ENCODE results near the gene GH2. TPM values are rescaled to one million over a fixed set of nuclear protein-coding genes. Genes with fewer than 3 reads are reported as not detected.
"Not testable (repeated sequence)": the region's sequence is repeated elsewhere in the genome, so short reads cannot be mapped to it uniquely, and the experiment has no call there.

GH2 gene
- total RNA-seq, 2 donors from 2014 or later, result not detected

DNA sequence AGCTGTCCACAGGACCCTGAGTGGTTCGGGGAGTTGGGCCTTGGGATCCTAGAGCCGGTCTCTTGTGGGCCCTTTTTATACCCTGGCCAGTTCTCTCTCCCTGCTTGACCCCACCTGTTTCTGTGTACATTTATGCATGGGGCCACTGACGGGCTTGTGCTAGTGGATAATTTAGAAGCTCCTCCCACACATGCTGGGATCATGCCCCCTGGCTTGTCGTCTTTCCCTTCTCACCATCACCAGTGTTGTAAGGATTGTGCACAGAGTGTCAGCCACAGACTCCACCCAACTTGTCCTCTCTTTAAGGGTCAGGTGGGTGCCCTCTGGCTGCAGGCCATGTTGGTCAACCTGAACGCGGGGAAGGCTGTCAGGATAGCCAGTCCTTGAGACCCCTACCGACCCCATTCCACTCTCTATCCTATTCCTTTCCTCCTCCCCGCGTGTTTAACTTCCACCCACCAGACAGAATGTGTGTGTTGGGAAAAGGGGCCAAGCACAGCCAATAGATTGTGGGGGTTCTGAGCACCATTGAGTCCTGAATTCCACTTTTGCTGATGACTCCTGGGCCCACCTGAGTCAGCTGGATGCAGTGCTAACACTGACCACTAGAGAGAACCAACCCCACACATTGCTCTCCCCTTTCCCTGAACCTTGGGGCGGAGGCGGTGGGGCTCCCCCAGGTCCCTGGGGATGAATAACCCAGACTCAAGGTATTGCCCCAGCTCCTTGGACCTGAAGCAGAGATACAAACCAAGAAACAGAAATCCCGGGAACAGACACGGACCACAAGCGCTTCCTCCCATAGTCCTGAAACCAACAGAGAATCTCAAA, 15.0 kb upstream of the GH2 start, which contains the start of gene CSH1:
Gene CSH1, minus strand, starts transcription at position 51 of the 831 bp plus-strand sequence. CDS start 63 bp downstream, outside the sequence.
- DNase-seq; H3K27me3 ChIP-seq; intact Hi-C loops (cut with DNase I); H3K4me1 ChIP-seq; H3K9me3 ChIP-seq; H3K27ac ChIP-seq; H3K9ac ChIP-seq (ENCODE audit: low read depth in 2 of 2, low read length in 2 of 2); H3K36me3 ChIP-seq; H3K4me3 ChIP-seq: not testable (repeated sequence)

DNA sequence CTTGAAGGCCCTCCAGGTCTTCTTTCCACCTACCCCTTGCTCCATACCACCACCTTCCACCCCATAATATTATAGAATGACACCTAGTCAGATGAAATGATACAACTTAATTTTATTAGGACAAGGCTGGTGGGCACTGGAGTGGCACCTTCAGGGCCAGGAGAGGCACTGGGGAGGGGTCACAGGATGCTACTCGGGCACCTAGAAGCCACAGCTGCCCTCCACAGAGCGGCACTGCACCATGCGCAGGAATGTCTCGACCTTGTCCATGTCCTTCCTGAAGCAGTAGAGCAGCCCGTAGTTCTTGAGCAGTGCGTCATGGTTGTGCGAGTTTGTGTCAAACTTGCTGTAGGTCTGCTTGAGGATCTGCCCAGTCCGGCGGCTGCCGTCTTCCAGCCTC, 13.1 kb upstream of the GH2 start:
- H3K36me3 ChIP-seq; H3K27ac ChIP-seq; H3K9ac ChIP-seq (ENCODE audit: low read depth in 2 of 2, low read length in 2 of 2); H3K4me3 ChIP-seq; intact Hi-C loops (cut with DNase I); H3K4me1 ChIP-seq; H3K9me3 ChIP-seq; DNase-seq; H3K27me3 ChIP-seq: not testable (repeated sequence)

DNA sequence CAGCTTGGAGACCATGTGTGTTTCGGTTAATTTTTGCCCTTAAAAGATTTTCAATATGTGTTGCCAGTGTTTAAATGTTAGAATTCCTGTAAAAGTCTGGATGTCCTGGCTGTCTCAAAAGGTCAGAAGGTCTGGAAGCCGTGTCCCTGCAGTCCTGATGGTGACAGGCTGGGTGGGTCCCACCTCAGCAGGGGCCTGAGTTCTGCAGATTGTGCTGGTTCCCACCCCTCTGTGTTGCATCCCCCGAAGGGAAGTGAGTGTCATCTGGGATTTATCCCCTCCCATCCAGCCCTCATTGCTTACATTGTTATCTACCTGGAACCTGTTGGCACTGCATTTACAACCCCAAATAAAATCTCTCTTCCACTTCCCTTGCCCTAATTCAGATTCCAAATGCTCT, 12.3 kb upstream of the GH2 start:
- H3K9ac ChIP-seq (ENCODE audit: low read depth in 2 of 2, low read length in 2 of 2); intact Hi-C loops (cut with DNase I); H3K4me3 ChIP-seq; H3K27me3 ChIP-seq; H3K9me3 ChIP-seq; H3K36me3 ChIP-seq; DNase-seq; H3K27ac ChIP-seq; H3K4me1 ChIP-seq: not testable (repeated sequence)

DNA sequence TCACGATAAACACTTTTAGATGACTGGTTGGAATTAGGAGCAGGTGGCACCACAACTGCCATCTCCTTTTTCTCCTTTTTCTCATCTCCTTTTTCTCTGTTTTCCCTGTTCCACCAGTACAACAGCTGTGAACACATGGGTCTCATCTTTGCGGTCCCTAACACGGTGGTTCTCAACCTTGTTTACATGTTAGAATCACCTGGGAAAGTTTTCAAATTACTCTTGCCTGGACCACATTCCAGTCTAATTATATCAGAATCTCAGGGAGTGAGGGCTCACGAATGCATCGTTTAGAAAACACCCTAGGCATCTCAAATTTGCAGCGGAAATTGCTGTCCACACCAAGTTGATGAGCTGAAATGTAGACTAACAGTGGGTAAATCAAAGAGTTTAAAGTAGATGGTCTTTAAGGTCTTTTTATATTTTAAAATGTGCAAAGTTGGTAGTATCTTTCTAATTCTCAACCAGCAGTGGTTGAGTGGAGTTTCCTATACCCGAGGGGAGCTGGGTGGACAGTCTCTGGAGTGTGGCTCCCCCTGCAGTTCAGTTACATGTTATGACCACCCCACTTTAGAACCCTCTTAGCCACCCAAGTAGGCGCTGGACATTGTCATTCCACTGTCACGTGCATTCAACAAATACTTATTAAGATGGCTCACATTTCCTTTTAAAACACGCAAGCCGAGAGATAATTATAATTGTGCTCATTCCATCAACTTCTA, 10.7 kb upstream of the GH2 start:
- H3K4me3 ChIP-seq; H3K36me3 ChIP-seq; H3K9ac ChIP-seq (ENCODE audit: low read depth in 2 of 2, low read length in 2 of 2); H3K27me3 ChIP-seq; H3K4me1 ChIP-seq; H3K27ac ChIP-seq; DNase-seq; H3K9me3 ChIP-seq; intact Hi-C loops (cut with DNase I): not testable (repeated sequence)

DNA sequence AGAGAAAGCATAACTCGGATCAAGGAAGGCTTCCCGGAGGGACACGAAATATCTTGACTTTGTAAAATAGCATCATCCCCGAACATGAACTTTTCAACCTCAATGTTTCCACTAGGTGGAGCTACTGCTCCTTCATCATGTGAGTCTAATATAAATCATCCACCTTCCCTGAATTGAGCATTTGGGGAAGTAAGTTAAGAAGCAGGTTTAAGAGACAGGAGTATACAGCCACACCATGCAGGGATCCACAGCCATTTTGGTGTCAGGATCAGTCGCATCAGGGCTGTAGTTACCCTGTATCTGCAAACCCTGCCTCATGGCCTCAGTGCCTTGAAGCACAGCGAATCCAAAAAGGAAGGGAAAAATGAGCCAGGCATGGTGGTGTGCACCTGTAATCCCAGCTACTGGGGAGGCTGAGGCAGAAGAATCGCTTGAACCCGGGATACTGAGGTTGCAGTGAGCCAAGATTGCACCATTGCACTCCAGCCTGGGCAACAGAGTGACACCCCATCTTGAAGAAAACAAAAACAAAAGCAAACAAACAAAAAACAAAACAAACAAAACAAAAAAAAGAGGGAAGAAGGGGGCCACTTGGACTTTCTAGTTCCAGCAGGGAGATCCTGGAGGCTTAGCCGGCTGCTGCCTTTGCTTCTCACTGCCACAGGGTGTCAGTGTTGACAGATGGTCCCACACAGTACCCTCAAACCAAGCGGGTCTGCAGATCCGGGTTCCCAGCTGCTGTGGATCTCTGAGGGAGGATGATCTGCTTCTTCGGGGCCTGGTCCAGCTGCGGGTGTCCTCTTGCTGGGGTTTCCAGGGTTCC, 7.5 kb upstream of the GH2 start:
- DNase-seq, result peak; percentile 25
- H3K36me3 ChIP-seq; H3K9ac ChIP-seq (ENCODE audit: low read depth in 2 of 2, low read length in 2 of 2); intact Hi-C loops (cut with DNase I); H3K4me1 ChIP-seq; H3K27ac ChIP-seq; H3K9me3 ChIP-seq; H3K27me3 ChIP-seq; H3K4me3 ChIP-seq: not testable (repeated sequence)

- H3K27ac ChIP-seq; H3K36me3 ChIP-seq; H3K9ac ChIP-seq (ENCODE audit: low read depth in 2 of 2, low read length in 2 of 2); H3K9me3 ChIP-seq; H3K4me1 ChIP-seq; H3K27me3 ChIP-seq; H3K4me3 ChIP-seq; DNase-seq; intact Hi-C loops (cut with DNase I): not testable (repeated sequence)
Observed at GRCh38 chr17:63885119-63885518, 3.4 kb upstream of the GH2 start.

- H3K4me1 ChIP-seq; H3K4me3 ChIP-seq; H3K9me3 ChIP-seq; H3K36me3 ChIP-seq; intact Hi-C loops (cut with DNase I); H3K27me3 ChIP-seq; H3K27ac ChIP-seq; H3K9ac ChIP-seq (ENCODE audit: low read depth in 2 of 2, low read length in 2 of 2); DNase-seq: not testable (repeated sequence)
Observed at GRCh38 chr17:63882626-63883126, 932 bp upstream of the GH2 start.

DNA sequence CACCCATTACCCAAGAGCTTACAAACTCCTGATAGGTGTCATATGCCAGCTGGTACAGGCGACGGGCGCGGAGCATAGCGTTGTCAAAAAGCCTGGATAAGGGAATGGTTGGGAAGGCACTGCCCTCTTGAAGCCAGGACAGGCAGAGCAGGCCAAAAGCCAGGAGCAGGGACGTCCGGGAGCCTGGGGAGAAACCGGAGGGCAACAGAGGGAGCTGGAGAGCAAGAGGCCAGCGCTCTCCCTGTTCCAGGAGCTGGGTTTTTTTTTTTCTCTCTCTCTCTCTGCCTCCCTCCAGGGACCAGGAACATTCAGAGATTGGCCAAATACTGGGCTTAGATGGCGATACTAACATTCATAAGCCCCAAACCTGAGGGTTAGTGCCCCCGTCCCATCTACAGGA, 407 bp downstream of the GH2 start:
- H3K4me3 ChIP-seq; H3K27ac ChIP-seq; H3K27me3 ChIP-seq; DNase-seq; H3K4me1 ChIP-seq; H3K36me3 ChIP-seq; H3K9ac ChIP-seq (ENCODE audit: low read depth in 2 of 2, low read length in 2 of 2); intact Hi-C loops (cut with DNase I); H3K9me3 ChIP-seq: not testable (repeated sequence)

- intact Hi-C loops (cut with DNase I), result no loop called here
- no peak overlapping the region for H3K4me3 ChIP-seq
- no peak for DNase-seq
- H3K27ac ChIP-seq, result no peak overlapping the region
- TF ChIP-seq CTCF (IDR thresholded peaks at IDR 0.05), result no peak
- no peak overlapping the region for H3K9ac ChIP-seq (ENCODE audit: low read depth in 2 of 2, low read length in 2 of 2)
- no peaks in the 10 kb centered on the region for H3K4me1 ChIP-seq
- H3K27me3 ChIP-seq, result no peaks in the 10 kb centered on the region
- H3K36me3 ChIP-seq, result no peaks in the 10 kb centered on the region
- no peaks in the 10 kb centered on the region for H3K9me3 ChIP-seq
Observed at GRCh38 chr17:63880706-63881105, 1.0 kb downstream of the GH2 start.

DNA sequence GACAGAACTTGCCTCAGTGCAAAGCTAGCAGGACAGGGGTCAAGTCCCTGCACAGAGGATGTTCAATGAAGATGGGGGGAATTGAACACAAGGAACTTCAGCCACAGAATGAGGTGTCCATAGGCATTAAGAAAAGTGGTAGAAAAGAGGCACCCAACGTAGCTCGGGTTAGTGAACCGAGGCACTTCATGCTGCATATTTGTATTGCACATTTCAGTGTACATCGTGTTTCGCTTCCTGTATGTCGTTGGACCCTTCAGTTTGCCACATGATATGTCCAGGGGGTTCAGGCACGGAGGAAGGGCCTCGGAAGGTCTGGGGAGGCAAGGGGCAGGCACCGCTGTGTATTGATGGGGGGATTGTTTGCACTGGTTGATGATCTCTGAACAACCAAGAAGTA, 3.3 kb downstream of the GH2 start:
- intact Hi-C loops (cut with DNase I), result not testable (repeated sequence)

DNA sequence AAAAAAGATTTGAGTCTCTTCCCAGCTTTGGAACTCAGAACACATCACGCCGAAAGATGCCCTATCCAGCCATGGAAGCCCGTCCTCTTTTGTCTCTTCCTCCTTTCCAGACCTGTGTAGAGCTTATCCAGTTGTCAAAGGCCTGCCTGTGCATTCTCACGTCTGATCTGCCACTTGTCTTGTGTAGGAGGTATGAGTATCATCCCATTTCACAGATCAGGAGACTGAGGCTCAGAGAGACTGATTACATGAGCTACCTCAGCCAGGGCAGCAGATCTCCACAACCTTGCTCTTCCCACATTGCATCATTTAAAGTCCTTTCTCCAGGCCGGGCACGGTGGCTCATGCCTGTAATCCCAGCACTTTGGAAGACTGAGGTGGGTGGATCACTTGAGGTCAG, 7.1 kb downstream of the GH2 start:
- H3K4me3 ChIP-seq; intact Hi-C loops (cut with DNase I); H3K27ac ChIP-seq; DNase-seq; H3K9ac ChIP-seq (ENCODE audit: low read depth in 2 of 2, low read length in 2 of 2); H3K9me3 ChIP-seq; H3K27me3 ChIP-seq; H3K36me3 ChIP-seq; H3K4me1 ChIP-seq: not testable (repeated sequence)

More for the DNA sequence above, 3.3 kb downstream of the GH2 start:
- not testable (repeated sequence) for H3K4me3 ChIP-seq; H3K36me3 ChIP-seq; H3K4me1 ChIP-seq; H3K9ac ChIP-seq (ENCODE audit: low read depth in 2 of 2, low read length in 2 of 2); DNase-seq; H3K9me3 ChIP-seq; H3K27ac ChIP-seq; H3K27me3 ChIP-seq
